ENCODE results near the gene TRNP1.

DNA sequence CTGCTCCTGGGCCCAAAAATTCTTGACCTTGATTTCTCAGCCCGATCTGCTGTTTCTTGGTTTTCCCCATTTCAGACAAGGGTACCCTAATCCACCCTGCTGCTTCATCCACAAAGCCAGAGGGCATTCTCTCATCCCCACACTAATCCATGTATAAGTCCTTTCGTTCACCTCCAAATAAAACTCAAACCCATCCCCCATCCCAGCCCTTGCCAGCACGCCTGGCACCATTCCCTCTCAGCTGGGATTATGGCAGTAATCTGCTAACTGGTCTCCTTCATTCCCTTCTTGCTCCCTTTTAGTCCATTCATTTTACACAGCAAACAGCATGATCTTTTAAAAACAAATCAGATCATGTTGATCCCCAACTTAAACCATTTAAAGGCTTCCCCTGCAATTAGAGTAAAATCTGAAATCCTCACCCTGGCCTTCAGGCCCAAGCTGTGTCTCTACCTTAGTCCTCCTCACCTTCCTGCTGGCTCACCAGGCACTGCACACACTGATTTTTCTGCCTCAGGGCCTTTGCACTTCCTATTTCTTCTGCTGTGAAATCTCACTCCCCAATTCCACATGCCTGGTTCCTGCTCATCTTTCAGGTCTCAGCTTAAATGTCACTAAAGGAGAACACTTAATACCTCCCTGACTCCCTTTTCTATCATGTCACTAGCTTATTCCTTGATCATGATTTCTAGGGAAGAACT lies 12.2 kb upstream of the TRNP1 start:
- TF ChIP-seq, protein P1, sequence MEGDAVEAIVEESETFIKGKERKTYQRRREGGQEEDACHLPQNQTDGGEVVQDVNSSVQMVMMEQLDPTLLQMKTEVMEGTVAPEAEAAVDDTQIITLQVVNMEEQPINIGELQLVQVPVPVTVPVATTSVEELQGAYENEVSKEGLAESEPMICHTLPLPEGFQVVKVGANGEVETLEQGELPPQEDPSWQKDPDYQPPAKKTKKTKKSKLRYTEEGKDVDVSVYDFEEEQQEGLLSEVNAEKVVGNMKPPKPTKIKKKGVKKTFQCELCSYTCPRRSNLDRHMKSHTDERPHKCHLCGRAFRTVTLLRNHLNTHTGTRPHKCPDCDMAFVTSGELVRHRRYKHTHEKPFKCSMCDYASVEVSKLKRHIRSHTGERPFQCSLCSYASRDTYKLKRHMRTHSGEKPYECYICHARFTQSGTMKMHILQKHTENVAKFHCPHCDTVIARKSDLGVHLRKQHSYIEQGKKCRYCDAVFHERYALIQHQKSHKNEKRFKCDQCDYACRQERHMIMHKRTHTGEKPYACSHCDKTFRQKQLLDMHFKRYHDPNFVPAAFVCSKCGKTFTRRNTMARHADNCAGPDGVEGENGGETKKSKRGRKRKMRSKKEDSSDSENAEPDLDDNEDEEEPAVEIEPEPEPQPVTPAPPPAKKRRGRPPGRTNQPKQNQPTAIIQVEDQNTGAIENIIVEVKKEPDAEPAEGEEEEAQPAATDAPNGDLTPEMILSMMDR (IDR thresholded peaks at IDR 0.05; ENCODE audit: insufficient read depth, low read depth, low read length), result no peak
- no peak for TF ChIP-seq EZH2 (IDR thresholded peaks at IDR 0.05; ENCODE audit: insufficient read depth, low read length)

All from astrocyte (in vitro differentiated cells and primary cell).